Measurements from ENCODE around the gene WDR5B.
"Not testable (repeated sequence)": the region's sequence is repeated elsewhere in the genome, so short reads cannot be mapped to it uniquely, and the experiment has no call there.

Gene WDR5B

GRCh38 chr3:122407946-122408345 lies 7.9 kb downstream of the WDR5B start:
- DNase-seq = no peak

GRCh38 chr3:122406198-122406597 lies 9.7 kb downstream of the WDR5B start:
- DNase-seq = no peak

GRCh38 chr3:122405015-122405414 lies 10.8 kb downstream of the WDR5B start:
- DNase-seq = no peak

- DNase-seq = no peak
Measured at GRCh38 chr3:122403489-122403888, 12.4 kb downstream of the WDR5B start.

- DNase-seq = no peak
Measured at GRCh38 chr3:122398920-122399319, 16.9 kb downstream of the WDR5B start.

- no peak for DNase-seq
Measured at GRCh38 chr3:122397201-122397600, 18.7 kb downstream of the WDR5B start.

GRCh38 chr3:122396511-122396910 lies 19.4 kb downstream of the WDR5B start:
- DNase-seq = no peak

GRCh38 chr3:122395582-122395981 lies 20.3 kb downstream of the WDR5B start:
- no peak for DNase-seq

- no peak for DNase-seq
Measured at GRCh38 chr3:122394173-122394572, 21.7 kb downstream of the WDR5B start.

- DNase-seq = peak; percentile 85
Measured at GRCh38 chr3:122392868-122393844, 22.7 kb downstream of the WDR5B start.

GRCh38 chr3:122391681-122392446 lies 24.0 kb downstream of the WDR5B start:
- DNase-seq = no peak

- peak; percentile 51 for DNase-seq
Measured at GRCh38 chr3:122390665-122391064, 25.2 kb downstream of the WDR5B start.

GRCh38 chr3:122389892-122390291 lies 26.0 kb downstream of the WDR5B start:
- DNase-seq = no peak

- no peak for DNase-seq
Measured at GRCh38 chr3:122389197-122389596, 26.7 kb downstream of the WDR5B start.

GRCh38 chr3:122387709-122388108 lies 28.2 kb downstream of the WDR5B start:
- no peak for DNase-seq

GRCh38 chr3:122383771-122384697 lies 31.8 kb downstream of the WDR5B start, which contains the start of gene FAM162A:
Gene FAM162A (plus strand): TSS chr3:122384182. CDS start chr3:122384266, 84 bp downstream.
- peak; percentile 96 for DNase-seq

- DNase-seq = peak; percentile 94
Measured at GRCh38 chr3:122382888-122383666, 32.8 kb downstream of the WDR5B start, which contains the start of gene MIX23. Gene MIX23 (minus strand): TSS chr3:122383231. CDS start chr3:122383224, 7 bp downstream.

- DNase-seq = no peak
Measured at GRCh38 chr3:122377975-122378374, 37.9 kb downstream of the WDR5B start.

GRCh38 chr3:122374034-122374433 lies 41.8 kb downstream of the WDR5B start:
- DNase-seq = no peak

- DNase-seq = no peak
Measured at GRCh38 chr3:122366379-122366749, 49.5 kb downstream of the WDR5B start.

- not testable (repeated sequence) for DNase-seq
Measured at GRCh38 chr3:122365582-122366378, 50.1 kb downstream of the WDR5B start.
